K562 (cell line): ENCODE data around the gene C19orf12. TPM values are rescaled to one million over a fixed set of nuclear protein-coding genes. Genes with fewer than 3 reads are reported as not detected.

ENCODE experiments used
- ATAC-seq: fragments of 200-7000 bp; cut with Tn5 transposase; 3 replicates; pipeline ENCODE4 v1.9.1; 2020; ENCODE audit warnings: moderate library complexity
- BruUV-seq: library from RNA; stranded (reverse); fragments of 400-500 nt; replicated peaks from 2 replicates; lab custom pipeline; 2021; lab: Mats Ljungman, UMichigan
- CTCF ChIA-PET: fragments of 300-600 bp; formaldehyde crosslinking; extraction: SDS; loops from one replicate; lab custom pipeline; 2021; ENCODE audit warnings: low intra/inter-chr PET ratio; lab: Yijun Ruan, JAX
- POLR2A ChIA-PET: fragments of 300-600, 350-650 bp; sonication (Branson Sonifier 250); formaldehyde crosslinking; extraction: SDS; loops from one replicate; lab custom pipeline; 2021; ENCODE audit warnings: antibody characterized with exemption, inconsistent platforms; lab: Yijun Ruan, JAX
- DNase-seq, 4 experiments: peaks; one replicate each; pipeline versions ENCODE4 v3.0.0 to v3.0.0-alpha.2; 2011 to 2018; ENCODE audit warnings: low spot score in 3 of 4, mixed read lengths in 3 of 4; ENCODE audit errors: extremely low read depth in 1 of 4
- FAIRE-seq: peaks from 2 replicates; lab custom pipeline; 2011; peaks lifted over from hg19 to GRCh38; lab: Jason Lieb, UNC
- H2AFZ ChIP-seq: 2 replicates; pipeline ENCODE4 v1.6.0; 2011; ENCODE audit warnings: low read depth, low read length, control low read depth, inconsistent platforms
- H3K27ac ChIP-seq: fragments of 200-600 bp; 3 replicates; pipeline ENCODE4 v1.8.0; 2011; ENCODE audit warnings: low read depth, mild to moderate bottlenecking, control low read depth, inconsistent platforms, low read length, moderate library complexity, mixed read lengths; ENCODE audit errors: extremely low read depth
- H3K27me3 ChIP-seq, 2 experiments: fragments of 300-600 bp in 1 of 2; 2 replicates in 1 of 2; 3 replicates in 1 of 2; pipeline versions ENCODE4 v1.6.0 to v1.8.0; 2011; ENCODE audit warnings: inconsistent platforms in 2 of 2, low read length in 2 of 2, mild to moderate bottlenecking in 1 of 2, mixed read lengths in 1 of 2, moderate library complexity in 1 of 2; ENCODE audit not compliant: control insufficient read depth in 2 of 2, insufficient read depth in 2 of 2
- H3K36me3 ChIP-seq: fragments of 300-600 bp; 3 replicates; pipeline ENCODE4 v1.8.0; 2011; ENCODE audit warnings: mild to moderate bottlenecking, low read length, inconsistent platforms; ENCODE audit not compliant: control insufficient read depth, insufficient read depth
- H3K4me1 ChIP-seq, 2 experiments: fragments of 200-600 bp in 1 of 2; replicated peaks in 1 of 2; 2 replicates in 1 of 2; 3 replicates in 1 of 2; pipeline versions ENCODE4 v1.5.1 to v1.8.0; 2011; ENCODE audit warnings: inconsistent platforms in 2 of 2, low read length in 2 of 2, mild to moderate bottlenecking in 1 of 2, mixed read lengths in 1 of 2, moderate library complexity in 1 of 2; ENCODE audit not compliant: control insufficient read depth in 2 of 2, insufficient read depth in 2 of 2
- H3K4me2 ChIP-seq: 2 replicates; pipeline ENCODE4 v1.6.1; 2011; ENCODE audit warnings: low read length, control low read depth, inconsistent platforms, mixed read lengths; ENCODE audit not compliant: insufficient read depth
- H3K4me3 ChIP-seq: fragments of 200-600 bp; sonication (generic), shearing (Covaris generic); 2 replicates; pipeline ENCODE4 v1.5.1; 2016; ENCODE audit warnings: control low read depth, inconsistent platforms
- H3K79me2 ChIP-seq: fragments of 200-600 bp; 3 replicates; pipeline ENCODE4 v1.8.0; 2011; ENCODE audit warnings: low read length, inconsistent platforms; ENCODE audit not compliant: control insufficient read depth, insufficient read depth
- H3K9ac ChIP-seq, 2 experiments: 2 replicates each; pipeline versions ENCODE4 v1.6.0 to v1.6.1; 2011; ENCODE audit warnings: low read depth in 2 of 2, low read length in 2 of 2, control low read depth in 1 of 2, inconsistent platforms in 1 of 2, mild to moderate bottlenecking in 1 of 2, mixed read lengths in 1 of 2; ENCODE audit not compliant: insufficient read depth in 1 of 2
- H3K9me1 ChIP-seq: one replicate; pipeline ENCODE4 v1.6.0; 2011; ENCODE audit warnings: inconsistent platforms, mild to moderate bottlenecking, low read length, moderate library complexity; ENCODE audit not compliant: control insufficient read depth, insufficient read depth
- H3K9me3 ChIP-seq: replicated peaks from 2 replicates; pipeline ENCODE4 v1.5.1; 2011; ENCODE audit warnings: low read depth, low read length, inconsistent platforms; ENCODE audit not compliant: control insufficient read depth, insufficient read depth
- H4K20me1 ChIP-seq: replicated peaks from 2 replicates; pipeline ENCODE4 v1.6.1; 2011; ENCODE audit warnings: low read length, inconsistent platforms, mixed read lengths; ENCODE audit not compliant: control insufficient read depth, insufficient read depth
- BRD4 ChIP-seq: fragments of 200-600 bp; sonication (generic); IDR thresholded peaks from 2 replicates; pipeline ENCODE4 v1.6.1; 2017; ENCODE audit warnings: inconsistent platforms
- BRD9 ChIP-seq: fragments of 450-650 bp; IDR thresholded peaks from 2 replicates; pipeline ENCODE4 v1.6.1; 2018; ENCODE audit warnings: low read depth; ENCODE audit not compliant: partially characterized antibody
- EP300 ChIP-seq: IDR thresholded peaks from 2 replicates; pipeline ENCODE4 v1.6.1; 2012; ENCODE audit warnings: low read length, improper control_type of control experiment
- GABPA ChIP-seq: fragments of 200-800 bp; sonication (Bioruptor generic); conservative IDR thresholded peaks from 2 replicates; pipeline ENCODE4 v1.6.1; 2016; ENCODE audit warnings: low read depth, missing genetic modification characterization, missing compliant biosample characterization
- GATAD2B ChIP-seq: fragments of 450-650 bp; IDR thresholded peaks from 2 replicates; pipeline ENCODE4 v1.6.1; 2017; ENCODE audit warnings: mild to moderate bottlenecking, borderline replicate concordance
- KLF10 ChIP-seq: fragments of 250-450 bp; sonication (Bioruptor Pico); IDR thresholded peaks from 2 replicates; pipeline ENCODE4 v1.6.1; 2021; ENCODE audit warnings: matching md5 sums
- MIER1 ChIP-seq: fragments of 450-650 bp; IDR thresholded peaks from 2 replicates; pipeline ENCODE4 v1.6.1; 2016; ENCODE audit warnings: antibody characterized with exemption, mild to moderate bottlenecking, low read depth
- ZNF134 ChIP-seq: fragments of 250-450 bp; sonication (Bioruptor Pico); conservative IDR thresholded peaks from 2 replicates; pipeline ENCODE4 v1.4.0; 2020
- ZNF3 ChIP-seq: fragments of 250-450 bp; sonication (Bioruptor Pico); IDR thresholded peaks from 2 replicates; pipeline ENCODE4 v1.5.0; 2021; ENCODE audit warnings: mild to moderate bottlenecking, moderate library complexity
- ZNF57 ChIP-seq: fragments of 450-650 bp; formaldehyde crosslinking; IDR thresholded peaks from 2 replicates; pipeline ENCODE4 v1.4.0; 2020; ENCODE audit warnings: mild to moderate bottlenecking, moderate library complexity
- WGBS: fragments of 100-300 bp; shearing (Covaris generic); methylation state at CpG from one replicate; pipeline ENCODE4 v1.1.6; 2016; ENCODE audit warnings: low coverage, mixed read lengths; ENCODE audit not compliant: insufficient coverage; ENCODE audit errors: missing lambda C conversion rate; 5-methylcytosine and 5-hydroxymethylcytosine counted together
- in situ Hi-C: fragments of 300-500 bp; cut with MboI; formaldehyde crosslinking; loops from 4 replicates; pipeline ENCODE4 v1.15.0; 2018; ENCODE audit warnings: inconsistent platforms, mixed read lengths
- intact Hi-C: fragments of 100-400 bp; cut with micrococcal nuclease; formaldehyde crosslinking; loops from 2 replicates; pipeline ENCODE4 v1.14.2; 2022
- polyA plus RNA-seq, 8 experiments: library from polyadenylated mRNA; depleted of rRNA in 4 of 8; stranded (reverse) in 5 of 8; unstranded in 3 of 8; fragments of >200 nt; fragmentation: Nextera tagmentation in 2 of 8; fragmentation: Illumina TruSeq in 1 of 8; extraction: Ambion mirVana in 2 of 8; extraction: Trizol in 1 of 8; gene quantifications; 2 replicates each; pipeline versions ENCODE4 v1.2.1 to v1.2.3, GENCODE V29; 2011 to 2014; ENCODE audit warnings: inconsistent platforms in 1 of 8, missing spikeins in 1 of 8
- total RNA-seq, 7 experiments: library from RNA; depleted of rRNA in 6 of 7; stranded (reverse); fragments of >200 nt in 6 of 7; fragmentation: Illumina TruSeq in 2 of 7; extraction: Trizol in 2 of 7; gene quantifications; 2 replicates each; pipeline versions ENCODE4 v1.2.1 to v1.2.3, GENCODE V29; 2011 to 2021; ENCODE audit warnings: low replicate concordance in 1 of 7
- TF ChIP-seq, protein P1 (sequence below): sonication (generic); formaldehyde crosslinking; IDR thresholded peaks from 2 replicates; pipeline ENCODE4 v1.8.1; 2023; ENCODE audit warnings: mild to moderate bottlenecking, missing genetic modification reagents
- TF ChIP-seq, protein P2 (sequence below): fragments of 250-450 bp; sonication (Bioruptor Pico); IDR thresholded peaks from 2 replicates; pipeline ENCODE4 v1.4.0; 2020

C19orf12 gene
- total and polyA plus RNA-seq, 9 of the 15 experiments (the other 6 are each of a cell fraction or from before 2014, with no cell fraction given) = 1.9 to 14.5 (median 10.2) TPM

DNA sequence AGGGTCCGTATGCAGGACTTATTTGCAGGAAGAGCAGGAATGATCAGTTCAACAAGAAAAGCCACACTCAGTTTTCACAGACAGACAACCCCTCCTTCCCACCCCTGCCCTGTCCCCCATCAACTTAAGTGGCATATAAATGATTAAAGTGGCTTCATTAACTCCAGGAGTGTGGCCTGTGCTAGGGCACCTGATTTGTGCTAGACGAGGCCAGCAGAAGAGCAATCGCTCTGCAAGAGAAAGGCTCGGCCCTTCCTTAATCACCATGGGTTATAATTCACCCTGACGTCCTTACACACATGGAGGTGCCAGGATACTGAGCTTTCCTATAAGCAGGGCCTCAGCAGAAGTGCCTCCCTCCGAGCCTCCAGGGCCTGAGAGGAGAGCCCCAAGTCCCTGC, 14.6 kb downstream of the C19orf12 start:
- TF ChIP-seq ZNF134 (no peak), EP300 (no peak), BRD9 (no peak), ZNF57 (no peak), MIER1 (no peak), GATAD2B (no peak), BRD4 (no peak), GABPA (tag) (no peak), KLF10 (CRISPR knock-in tag) (no peak), ZNF3 (CRISPR knock-in tag) (no peak)
- TF ChIP-seq, protein P1, sequence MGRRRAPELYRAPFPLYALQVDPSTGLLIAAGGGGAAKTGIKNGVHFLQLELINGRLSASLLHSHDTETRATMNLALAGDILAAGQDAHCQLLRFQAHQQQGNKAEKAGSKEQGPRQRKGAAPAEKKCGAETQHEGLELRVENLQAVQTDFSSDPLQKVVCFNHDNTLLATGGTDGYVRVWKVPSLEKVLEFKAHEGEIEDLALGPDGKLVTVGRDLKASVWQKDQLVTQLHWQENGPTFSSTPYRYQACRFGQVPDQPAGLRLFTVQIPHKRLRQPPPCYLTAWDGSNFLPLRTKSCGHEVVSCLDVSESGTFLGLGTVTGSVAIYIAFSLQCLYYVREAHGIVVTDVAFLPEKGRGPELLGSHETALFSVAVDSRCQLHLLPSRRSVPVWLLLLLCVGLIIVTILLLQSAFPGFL (CRISPR knock-in tag) = no peak
- TF ChIP-seq, protein P2, sequence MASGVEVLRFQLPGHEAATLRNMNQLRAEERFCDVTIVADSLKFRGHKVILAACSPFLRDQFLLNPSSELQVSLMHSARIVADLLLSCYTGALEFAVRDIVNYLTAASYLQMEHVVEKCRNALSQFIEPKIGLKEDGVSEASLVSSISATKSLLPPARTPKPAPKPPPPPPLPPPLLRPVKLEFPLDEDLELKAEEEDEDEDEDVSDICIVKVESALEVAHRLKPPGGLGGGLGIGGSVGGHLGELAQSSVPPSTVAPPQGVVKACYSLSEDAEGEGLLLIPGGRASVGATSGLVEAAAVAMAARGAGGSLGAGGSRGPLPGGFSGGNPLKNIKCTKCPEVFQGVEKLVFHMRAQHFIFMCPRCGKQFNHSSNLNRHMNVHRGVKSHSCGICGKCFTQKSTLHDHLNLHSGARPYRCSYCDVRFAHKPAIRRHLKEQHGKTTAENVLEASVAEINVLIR (CRISPR knock-in tag) = no peak
- DNase-seq (no peak), ATAC-seq (no peak; the same call in 2 of the 3 replicates), FAIRE-seq (no peak)
- no peaks in the 10 kb centered on the region; the same call in 2 of the 3 replicates for H3K36me3 ChIP-seq
- ChIA-PET CTCF (no interaction called here), POLR2A (interaction anchor here (0.6 kb wide), 2 partner anchors 10 to 95 kb away, joined by 3 read pairs; partner anchors contain the start of gene POP4)
- no TSS peak for BruUV-seq
- H3K9me3 ChIP-seq = no peaks in the 10 kb centered on the region; the same call in 1 of the 2 replicates
- no peak overlapping the region for H3K4me3 ChIP-seq
- H3K4me2 ChIP-seq = no peak overlapping the region
- no peak overlapping the region for H3K27ac ChIP-seq
- no peaks in the 10 kb centered on the region for H3K27me3 ChIP-seq
- H4K20me1 ChIP-seq = no peaks in the 10 kb centered on the region
- H3K79me2 ChIP-seq = no peaks in the 10 kb centered on the region
- no peak overlapping the region for H2AFZ ChIP-seq
- no peaks in the 10 kb centered on the region for H3K9me1 ChIP-seq
- WGBS = 39% methylated on average over 6 of the region's 6 CpGs
- intact Hi-C loops = no loop called here
- H3K4me1 ChIP-seq = peaks cover 0 to 11% of the 10 kb centered on the region in 2 experiments; a peak in 2 of 5 replicates
- in situ Hi-C loops = no loop called here
- H3K9ac ChIP-seq = no peak overlapping the region
